Neutrophil (primary cell): ENCODE data around the gene TMEM30A.

ENCODE experiments used
- H3K27ac ChIP-seq: fragments of 200-600 bp; sonication (generic); 2 replicates; pipeline ENCODE4 v1.5.1; 2016; ENCODE audit warnings: mild to moderate bottlenecking, moderate library complexity
- H3K27me3 ChIP-seq: fragments of 200-600 bp; sonication (generic); 2 replicates; pipeline ENCODE4 v1.6.0; 2016; ENCODE audit warnings: mild to moderate bottlenecking
- H3K36me3 ChIP-seq: fragments of 200-600 bp; sonication (generic); 2 replicates; pipeline ENCODE4 v1.5.1; 2017
- H3K4me1 ChIP-seq, 2 experiments: fragments of 200-600 bp in 1 of 2; sonication (generic) in 1 of 2; 1 replicate in 1 of 2; 2 replicates in 1 of 2; pipeline versions ENCODE4 v1.5.1 to v1.6.1; 2013 to 2016; ENCODE audit warnings: low read depth in 1 of 2, low read length in 1 of 2, mild to moderate bottlenecking in 1 of 2, moderate library complexity in 1 of 2; ENCODE audit not compliant: control insufficient read depth in 1 of 2, insufficient read depth in 1 of 2
- H3K4me3 ChIP-seq, 2 experiments: fragments of 200-600 bp in 1 of 2; sonication (generic) in 1 of 2; 1 replicate in 1 of 2; 2 replicates in 1 of 2; pipeline ENCODE4 v1.5.1; 2013 to 2016; ENCODE audit warnings: low read depth in 1 of 2, low read length in 1 of 2, mild to moderate bottlenecking in 1 of 2, moderate library complexity in 1 of 2
- H3K9me3 ChIP-seq: fragments of 200-600 bp; sonication (generic); 2 replicates; pipeline ENCODE4 v1.5.1; 2016
- TF ChIP-seq, protein P1 (sequence below): fragments of 200-600 bp; sonication (generic); IDR thresholded peaks from 2 replicates; pipeline ENCODE4 v1.5.1; 2016; ENCODE audit warnings: antibody characterized with exemption

The TMEM30A gene

DNA sequence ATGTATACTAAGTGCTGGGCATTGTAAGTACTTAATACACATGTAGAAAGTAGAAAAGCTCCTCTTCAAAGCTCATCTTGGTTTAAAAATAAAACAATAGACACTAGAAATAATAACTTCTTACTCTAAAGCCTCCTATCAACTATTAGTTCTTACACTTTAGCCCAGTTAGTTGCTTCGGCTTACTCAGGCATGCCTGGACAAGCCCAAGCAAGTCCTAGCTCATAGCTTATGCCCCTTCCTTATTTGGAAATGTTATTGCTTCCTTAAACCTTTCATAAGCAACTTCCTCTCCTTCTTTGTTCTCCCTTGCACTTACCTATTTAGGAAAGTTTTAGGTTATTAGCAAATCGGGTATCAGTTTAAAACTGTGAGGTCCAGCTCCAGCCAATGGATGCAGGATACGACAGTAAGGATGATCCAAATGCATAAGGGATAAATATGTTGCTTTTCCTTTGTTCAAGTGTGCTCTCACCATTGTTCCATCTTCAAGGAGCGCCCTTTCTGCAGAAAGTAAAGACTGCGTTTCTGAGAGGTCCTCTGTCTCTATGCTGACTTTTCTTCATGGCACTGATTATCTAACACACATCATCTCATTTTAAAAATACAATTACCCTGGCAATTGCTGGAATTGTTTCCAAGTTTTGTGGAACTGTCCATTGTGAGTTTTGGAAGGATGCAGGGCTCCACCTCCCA lies 12.3 kb downstream of the TMEM30A start:
- H3K27ac ChIP-seq: peak overlapping the region; percentile 87
- no peaks in the 10 kb centered on the region for H3K27me3 ChIP-seq
- peaks cover 45 to 48% of the 10 kb centered on the region in 2 experiments for H3K4me1 ChIP-seq
- TF ChIP-seq, protein P1, sequence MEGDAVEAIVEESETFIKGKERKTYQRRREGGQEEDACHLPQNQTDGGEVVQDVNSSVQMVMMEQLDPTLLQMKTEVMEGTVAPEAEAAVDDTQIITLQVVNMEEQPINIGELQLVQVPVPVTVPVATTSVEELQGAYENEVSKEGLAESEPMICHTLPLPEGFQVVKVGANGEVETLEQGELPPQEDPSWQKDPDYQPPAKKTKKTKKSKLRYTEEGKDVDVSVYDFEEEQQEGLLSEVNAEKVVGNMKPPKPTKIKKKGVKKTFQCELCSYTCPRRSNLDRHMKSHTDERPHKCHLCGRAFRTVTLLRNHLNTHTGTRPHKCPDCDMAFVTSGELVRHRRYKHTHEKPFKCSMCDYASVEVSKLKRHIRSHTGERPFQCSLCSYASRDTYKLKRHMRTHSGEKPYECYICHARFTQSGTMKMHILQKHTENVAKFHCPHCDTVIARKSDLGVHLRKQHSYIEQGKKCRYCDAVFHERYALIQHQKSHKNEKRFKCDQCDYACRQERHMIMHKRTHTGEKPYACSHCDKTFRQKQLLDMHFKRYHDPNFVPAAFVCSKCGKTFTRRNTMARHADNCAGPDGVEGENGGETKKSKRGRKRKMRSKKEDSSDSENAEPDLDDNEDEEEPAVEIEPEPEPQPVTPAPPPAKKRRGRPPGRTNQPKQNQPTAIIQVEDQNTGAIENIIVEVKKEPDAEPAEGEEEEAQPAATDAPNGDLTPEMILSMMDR: no peak
- peak overlapping the region; percentile 39 to 44 for H3K4me3 ChIP-seq
- H3K9me3 ChIP-seq: no peaks in the 10 kb centered on the region
- H3K36me3 ChIP-seq: peaks cover 3% of the 10 kb centered on the region

DNA sequence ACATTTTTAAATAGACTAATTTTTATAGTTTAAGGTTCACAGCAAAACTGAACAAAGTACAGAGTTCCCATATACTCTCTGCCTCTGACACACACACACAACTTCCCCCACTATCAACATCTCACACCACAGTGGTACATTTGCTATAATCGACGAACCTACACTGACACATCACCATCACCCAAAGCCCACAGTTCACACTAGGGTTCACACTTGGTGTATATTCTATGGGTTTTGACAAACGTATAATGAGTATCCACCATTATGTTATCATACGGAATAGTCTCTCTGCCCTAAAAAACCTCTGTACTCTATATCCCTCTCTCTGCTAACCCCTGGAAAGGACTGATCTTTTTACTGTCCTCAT lies 15.6 kb downstream of the TMEM30A start:
- Histone ChIP-seq H3K9me3 (no peaks in the 10 kb centered on the region), H3K27me3 (no peaks in the 10 kb centered on the region), H3K36me3 (peaks cover 16% of the 10 kb centered on the region), H3K4me3 (no peak overlapping the region), H3K27ac (no peak overlapping the region), H3K4me1 (peaks cover 36 to 39% of the 10 kb centered on the region in 2 experiments)
- TF ChIP-seq, protein P1: no peak

DNA sequence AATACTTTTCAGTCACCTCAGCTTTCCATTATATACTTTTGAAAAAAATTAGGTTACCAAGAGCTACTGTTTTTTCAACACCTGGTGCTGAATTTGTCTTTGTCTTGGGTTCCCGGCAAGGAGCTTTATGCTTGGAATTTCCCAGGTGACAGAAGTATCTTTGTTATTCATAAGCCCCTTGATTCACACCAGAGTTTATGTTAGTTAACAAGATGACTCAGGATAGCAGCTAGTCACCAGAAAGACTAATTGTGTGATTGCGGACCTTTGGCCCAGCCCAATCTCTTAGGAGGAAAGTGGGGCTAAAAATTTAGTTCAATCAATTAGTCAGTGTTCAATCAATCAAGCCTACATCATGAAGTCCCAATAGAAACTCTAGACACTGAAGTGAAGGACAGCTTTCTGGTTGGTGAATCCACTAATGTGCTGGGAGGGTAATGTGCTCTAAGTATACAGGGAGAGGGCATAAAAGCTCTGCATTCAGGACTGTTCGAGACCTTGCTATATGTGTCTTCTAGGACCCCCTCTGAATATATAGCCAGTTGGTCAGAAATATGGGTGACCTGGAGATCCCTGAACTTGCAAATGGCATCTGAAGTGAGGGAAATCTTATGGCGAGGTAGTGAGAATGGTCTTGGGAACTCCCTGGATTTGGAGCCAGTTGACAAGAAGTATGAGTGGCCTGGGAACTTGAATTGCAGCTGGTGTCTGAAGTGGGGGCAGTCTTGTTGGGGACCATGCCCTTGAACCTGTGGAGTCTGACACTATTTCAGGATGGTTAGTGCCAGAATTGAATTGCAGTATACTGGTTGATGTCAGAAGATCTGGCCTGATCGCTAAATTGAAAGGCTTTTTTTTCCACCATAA lies 16.2 kb downstream of the TMEM30A start:
- H3K27me3 ChIP-seq: no peaks in the 10 kb centered on the region
- H3K9me3 ChIP-seq: no peaks in the 10 kb centered on the region
- H3K27ac ChIP-seq: no peak overlapping the region
- peaks cover 22% of the 10 kb centered on the region for H3K36me3 ChIP-seq
- H3K4me1 ChIP-seq: peaks cover 30 to 33% of the 10 kb centered on the region in 2 experiments
- H3K4me3 ChIP-seq: no peak overlapping the region
- TF ChIP-seq, protein P1: no peak

DNA sequence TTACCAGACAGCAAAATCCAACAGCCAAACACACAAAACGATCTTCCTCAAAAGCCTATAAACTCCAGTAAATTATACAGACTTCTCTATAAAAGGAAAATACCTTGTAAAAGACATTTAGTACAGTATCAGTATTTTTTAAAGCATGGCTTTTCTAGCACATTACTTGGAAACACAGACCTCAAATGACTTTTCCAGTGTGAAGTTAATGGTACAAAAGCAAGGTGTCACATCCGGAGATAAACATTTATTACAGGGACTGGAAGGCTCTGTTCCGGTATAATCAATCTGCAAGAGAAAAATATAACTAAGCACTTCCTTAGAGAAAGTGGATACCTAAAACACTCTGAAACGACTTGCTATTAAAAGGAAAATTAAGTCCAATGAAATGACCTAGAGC lies 17.1 kb downstream of the TMEM30A start:
- H3K4me1 ChIP-seq: peaks cover 21 to 24% of the 10 kb centered on the region in 2 experiments
- no peak overlapping the region for H3K27ac ChIP-seq
- peaks cover 25% of the 10 kb centered on the region for H3K36me3 ChIP-seq
- no peaks in the 10 kb centered on the region for H3K9me3 ChIP-seq
- H3K27me3 ChIP-seq: no peaks in the 10 kb centered on the region
- H3K4me3 ChIP-seq: no peak overlapping the region
- TF ChIP-seq, protein P1: no peak

- TF ChIP-seq, protein P1: peak; percentile 74
- Histone ChIP-seq H3K4me3 (no peak overlapping the region), H3K36me3 (peaks cover 30% of the 10 kb centered on the region), H3K27me3 (no peaks in the 10 kb centered on the region), H3K9me3 (no peaks in the 10 kb centered on the region), H3K4me1 (peaks cover 14 to 17% of the 10 kb centered on the region in 2 experiments), H3K27ac (no peak overlapping the region)
Measured at GRCh38 chr6:75266716-75267291, 17.8 kb downstream of the TMEM30A start.
